ENCODE results near the gene ARHGAP20. TPM values are rescaled to one million over a fixed set of nuclear protein-coding genes. Genes with fewer than 3 reads are reported as not detected.

Gene ARHGAP20
- total RNA-seq, 4 donors from 2014 or later, result 31.1 to 52.2 (median 45.0) TPM

GRCh38 chr11:110645253-110645652 lies 67.0 kb downstream of the ARHGAP20 start:
- TF ChIP-seq CTCF (IDR thresholded peaks at IDR 0.05; ENCODE audit: low read depth), result no peak

GRCh38 chr11:110634370-110634769 lies 77.9 kb downstream of the ARHGAP20 start:
- TF ChIP-seq CTCF (IDR thresholded peaks at IDR 0.05; ENCODE audit: low read depth), result no peak

GRCh38 chr11:110631551-110631950 lies 80.7 kb downstream of the ARHGAP20 start:
- TF ChIP-seq CTCF (IDR thresholded peaks at IDR 0.05; ENCODE audit: low read depth), result no peak

GRCh38 chr11:110629594-110629993 lies 82.6 kb downstream of the ARHGAP20 start:
- TF ChIP-seq CTCF (IDR thresholded peaks at IDR 0.05; ENCODE audit: low read depth), result no peak

- no peak for TF ChIP-seq CTCF (IDR thresholded peaks at IDR 0.05; ENCODE audit: low read depth)
Observed at GRCh38 chr11:110621826-110622225, 90.4 kb downstream of the ARHGAP20 start.

- no peak for TF ChIP-seq CTCF (IDR thresholded peaks at IDR 0.05; ENCODE audit: low read depth)
Observed at GRCh38 chr11:110614031-110614430, 98.2 kb downstream of the ARHGAP20 start.

- no peak for TF ChIP-seq CTCF (IDR thresholded peaks at IDR 0.05; ENCODE audit: low read depth)
Observed at GRCh38 chr11:110613197-110613918, 98.9 kb downstream of the ARHGAP20 start.
